Natural killer cell treated with Interleukin-12 subunit alpha and Interleukin-12 subunit beta and Interleukin-15 and Interleukin-18, amount 100 ng/mL, for 72 hours (primary cell): ENCODE measurements around the gene UPF2. TPM values are rescaled to one million over a fixed set of nuclear protein-coding genes. Genes with fewer than 3 reads are reported as not detected.
A peak's percentile ranks its signal among the peaks of the same experiment; 100 is the strongest.
"Not testable (repeated sequence)": the region's sequence is repeated elsewhere in the genome, so short reads cannot be mapped to it uniquely, and the experiment has no call there.

ENCODE experiments used
- ATAC-seq, 2 donors: fragments of 150-1000 bp; cut with Tn5 transposase in 1 of 2; sonication (Bioruptor Pico), chemical (Tn5 transposase) in 1 of 2; 2 replicates each; pipeline ENCODE4 v1.10.0; 2021
- DNase-seq: peaks from one replicate; pipeline ENCODE4 v3.0.0; 2022; ENCODE audit warnings: low spot score
- H3K27ac Mint-ChIP-seq, 2 donors: 1 replicate in 1 of 2; 2 replicates in 1 of 2; pipeline ENCODE4 v1.8.0; 2022; ENCODE audit warnings: mixed read lengths in 2 of 2, mild to moderate bottlenecking in 1 of 2, moderate library complexity in 1 of 2
- H3K27me3 Mint-ChIP-seq, 2 donors: 1 replicate in 1 of 2; 2 replicates in 1 of 2; pipeline ENCODE4 v1.8.0; 2022; ENCODE audit warnings: mixed read lengths in 2 of 2
- H3K36me3 Mint-ChIP-seq: one replicate; pipeline ENCODE4 v1.8.0; 2022; ENCODE audit warnings: mixed read lengths
- H3K4me1 Mint-ChIP-seq, 2 donors: 1 replicate in 1 of 2; 2 replicates in 1 of 2; pipeline ENCODE4 v1.8.0; 2022; ENCODE audit warnings: low read depth in 2 of 2, mixed read lengths in 2 of 2, mild to moderate bottlenecking in 1 of 2
- H3K4me3 Mint-ChIP-seq: one replicate; pipeline ENCODE4 v1.8.0; 2022; ENCODE audit warnings: mixed read lengths
- H3K9me3 Mint-ChIP-seq: 2 replicates; pipeline ENCODE4 v1.8.0; 2022; ENCODE audit warnings: mixed read lengths
- total RNA-seq, 2 donors: library from RNA; stranded (reverse); gene quantifications; one replicate each; pipeline ENCODE4 v1.2.3, GENCODE V29; 2022

UPF2 gene, protein sequence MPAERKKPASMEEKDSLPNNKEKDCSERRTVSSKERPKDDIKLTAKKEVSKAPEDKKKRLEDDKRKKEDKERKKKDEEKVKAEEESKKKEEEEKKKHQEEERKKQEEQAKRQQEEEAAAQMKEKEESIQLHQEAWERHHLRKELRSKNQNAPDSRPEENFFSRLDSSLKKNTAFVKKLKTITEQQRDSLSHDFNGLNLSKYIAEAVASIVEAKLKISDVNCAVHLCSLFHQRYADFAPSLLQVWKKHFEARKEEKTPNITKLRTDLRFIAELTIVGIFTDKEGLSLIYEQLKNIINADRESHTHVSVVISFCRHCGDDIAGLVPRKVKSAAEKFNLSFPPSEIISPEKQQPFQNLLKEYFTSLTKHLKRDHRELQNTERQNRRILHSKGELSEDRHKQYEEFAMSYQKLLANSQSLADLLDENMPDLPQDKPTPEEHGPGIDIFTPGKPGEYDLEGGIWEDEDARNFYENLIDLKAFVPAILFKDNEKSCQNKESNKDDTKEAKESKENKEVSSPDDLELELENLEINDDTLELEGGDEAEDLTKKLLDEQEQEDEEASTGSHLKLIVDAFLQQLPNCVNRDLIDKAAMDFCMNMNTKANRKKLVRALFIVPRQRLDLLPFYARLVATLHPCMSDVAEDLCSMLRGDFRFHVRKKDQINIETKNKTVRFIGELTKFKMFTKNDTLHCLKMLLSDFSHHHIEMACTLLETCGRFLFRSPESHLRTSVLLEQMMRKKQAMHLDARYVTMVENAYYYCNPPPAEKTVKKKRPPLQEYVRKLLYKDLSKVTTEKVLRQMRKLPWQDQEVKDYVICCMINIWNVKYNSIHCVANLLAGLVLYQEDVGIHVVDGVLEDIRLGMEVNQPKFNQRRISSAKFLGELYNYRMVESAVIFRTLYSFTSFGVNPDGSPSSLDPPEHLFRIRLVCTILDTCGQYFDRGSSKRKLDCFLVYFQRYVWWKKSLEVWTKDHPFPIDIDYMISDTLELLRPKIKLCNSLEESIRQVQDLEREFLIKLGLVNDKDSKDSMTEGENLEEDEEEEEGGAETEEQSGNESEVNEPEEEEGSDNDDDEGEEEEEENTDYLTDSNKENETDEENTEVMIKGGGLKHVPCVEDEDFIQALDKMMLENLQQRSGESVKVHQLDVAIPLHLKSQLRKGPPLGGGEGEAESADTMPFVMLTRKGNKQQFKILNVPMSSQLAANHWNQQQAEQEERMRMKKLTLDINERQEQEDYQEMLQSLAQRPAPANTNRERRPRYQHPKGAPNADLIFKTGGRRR
- total RNA-seq = 10 to 100 TPM; 39.6 to 55.1 TPM

DNA sequence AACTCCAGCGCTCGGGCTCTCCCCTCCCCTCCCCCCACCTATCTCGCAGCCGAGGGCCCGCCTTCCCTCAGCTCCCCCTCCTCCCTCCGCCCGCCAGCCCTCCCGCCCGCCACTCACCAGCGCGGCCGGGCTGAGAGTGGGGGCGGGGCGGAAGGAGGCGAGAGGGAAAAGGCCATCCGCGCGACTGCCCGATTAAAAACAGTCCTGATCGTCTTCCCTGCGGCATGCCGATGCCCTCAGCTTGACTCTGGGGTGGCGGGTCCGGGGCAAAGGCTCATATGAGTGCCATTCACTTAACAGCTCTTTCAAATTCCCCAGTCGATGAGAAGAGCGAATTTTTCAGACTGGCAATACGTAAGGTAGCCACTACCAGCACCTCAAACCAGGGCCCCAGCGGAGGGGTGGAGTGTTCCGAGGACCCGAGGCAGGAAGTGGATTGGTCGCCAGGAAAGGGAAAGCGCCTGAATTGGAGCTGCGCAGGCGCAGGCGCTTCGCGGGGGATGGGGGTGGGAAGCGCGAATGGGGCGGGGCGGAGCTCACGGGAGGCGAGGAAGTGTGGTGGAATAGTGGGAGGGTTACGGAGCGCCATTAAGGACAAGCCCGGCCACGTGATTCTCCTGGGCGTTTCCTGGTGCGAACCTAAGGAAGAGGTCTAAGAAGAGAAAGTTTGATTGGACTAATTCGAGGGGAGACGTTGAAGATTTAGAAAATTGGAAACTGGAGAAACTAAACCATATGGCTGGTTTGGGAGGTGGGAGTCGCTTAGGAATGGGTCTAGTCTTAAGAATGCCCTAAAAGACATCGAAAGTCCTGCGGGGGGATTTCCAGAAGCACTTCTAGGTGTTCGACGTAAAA is at the start of gene UPF2:
TSS of gene UPF2 (minus strand) at position 13 of the 855 bp plus-strand sequence. CDS start 7,386 bp downstream, outside the sequence.
- ATAC-seq = peak; percentile 94 to 96
- peak within 1 kb of the TSS; percentile 99 to 100 for H3K27ac Mint-ChIP-seq
- DNase-seq = peak; percentile 97
- no peaks in the 10 kb centered on the region for H3K9me3 Mint-ChIP-seq
- peaks cover 3 to 7% of the 10 kb centered on the region in 2 donors for H3K27me3 Mint-ChIP-seq
- H3K4me3 Mint-ChIP-seq = peak within 1 kb of the TSS; percentile 99
- peaks cover 7% of the 10 kb centered on the region for H3K36me3 Mint-ChIP-seq
- H3K4me1 Mint-ChIP-seq = peaks cover 24 to 34% of the 10 kb centered on the region in 2 donors

DNA sequence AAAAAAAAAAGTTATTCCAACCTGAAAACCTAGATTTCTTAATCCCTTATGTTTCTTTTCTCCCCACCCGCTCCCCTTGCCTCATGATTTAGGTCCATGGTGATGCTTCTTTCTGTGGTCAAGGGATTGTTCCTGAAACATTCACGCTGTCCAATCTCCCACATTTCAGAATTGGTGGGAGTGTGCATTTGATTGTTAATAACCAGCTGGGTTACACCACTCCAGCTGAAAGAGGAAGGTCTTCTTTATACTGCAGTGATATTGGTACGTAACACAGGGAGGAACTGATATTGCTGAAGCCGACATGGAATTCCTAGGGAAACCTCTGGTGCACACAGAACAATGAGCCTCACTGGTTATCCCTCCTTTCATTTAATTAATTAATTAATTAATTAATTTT is 48.8 kb upstream of the UPF2 start:
- no peak overlapping the region for H3K27ac Mint-ChIP-seq
- H3K9me3 Mint-ChIP-seq = no peaks in the 10 kb centered on the region
- no peak for ATAC-seq
- H3K4me1 Mint-ChIP-seq = peaks cover 5 to 6% of the 10 kb centered on the region in 2 donors
- no peak for DNase-seq
- no peaks in the 10 kb centered on the region for H3K27me3 Mint-ChIP-seq
- H3K4me3 Mint-ChIP-seq = no peak overlapping the region
- peaks cover 11% of the 10 kb centered on the region for H3K36me3 Mint-ChIP-seq

DNA sequence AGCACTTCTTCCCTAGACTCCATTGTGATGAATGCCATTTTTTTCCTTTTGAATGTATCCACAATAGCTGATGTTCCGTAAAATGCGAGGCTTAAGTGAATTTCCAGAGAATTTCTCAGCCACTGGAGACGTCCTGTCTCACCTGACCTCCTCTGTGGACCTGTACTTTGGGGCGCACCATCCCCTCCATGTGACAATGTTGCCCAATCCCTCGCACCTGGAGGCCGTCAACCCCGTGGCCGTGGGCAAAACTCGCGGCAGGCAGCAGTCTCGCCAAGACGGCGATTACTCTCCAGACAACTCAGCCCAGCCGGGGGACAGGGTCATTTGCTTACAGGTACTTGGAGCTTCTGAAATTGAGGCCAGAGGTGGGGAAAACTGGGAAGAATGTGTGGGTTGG is 46.3 kb upstream of the UPF2 start:
- no peak for DNase-seq
- H3K9me3 Mint-ChIP-seq = no peaks in the 10 kb centered on the region
- H3K4me1 Mint-ChIP-seq = peaks cover 5 to 6% of the 10 kb centered on the region in 2 donors
- H3K4me3 Mint-ChIP-seq = no peak overlapping the region
- no peaks in the 10 kb centered on the region for H3K27me3 Mint-ChIP-seq
- H3K36me3 Mint-ChIP-seq = peaks cover 11% of the 10 kb centered on the region
- H3K27ac Mint-ChIP-seq = no peak overlapping the region
- no peak for ATAC-seq

DNA sequence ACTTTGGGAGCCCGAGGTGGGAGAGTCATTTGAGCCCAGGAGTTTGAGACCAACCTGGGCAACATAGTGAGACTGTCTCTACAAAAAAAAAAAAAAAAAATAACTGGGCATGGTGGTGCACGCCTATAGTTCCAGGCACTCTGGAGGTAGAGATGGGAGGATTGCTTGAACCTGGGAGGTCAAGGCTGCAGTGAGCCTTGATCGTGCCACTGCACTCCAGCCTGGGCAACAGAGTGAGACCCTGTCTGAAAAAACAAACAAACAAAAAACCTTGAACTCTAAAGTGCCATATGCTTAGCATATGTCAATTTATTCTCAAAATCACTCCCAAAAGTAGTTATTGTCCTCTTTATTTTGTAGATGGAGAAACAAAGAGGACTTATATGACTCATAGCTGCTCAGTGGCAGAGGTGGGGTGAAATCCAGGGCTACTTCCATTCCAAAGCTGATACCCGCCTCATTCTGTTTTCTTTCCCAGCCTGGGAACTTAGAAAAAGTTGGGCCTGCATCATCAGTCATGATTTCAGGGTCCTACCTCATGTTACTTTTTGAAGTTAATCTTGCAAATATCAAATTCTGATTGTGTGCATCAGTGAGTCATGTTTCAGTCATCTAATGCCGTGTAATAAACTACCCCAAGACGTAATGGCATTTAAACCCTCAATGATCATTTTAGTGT is 39.4 kb upstream of the UPF2 start:
- H3K4me3 Mint-ChIP-seq = no peak overlapping the region
- H3K27ac Mint-ChIP-seq = no peak overlapping the region
- ATAC-seq = no peak
- H3K9me3 Mint-ChIP-seq = no peaks in the 10 kb centered on the region
- H3K36me3 Mint-ChIP-seq = peaks cover 6% of the 10 kb centered on the region
- no peaks in the 10 kb centered on the region for H3K27me3 Mint-ChIP-seq
- no peak for DNase-seq
- peaks cover 0 to 3% of the 10 kb centered on the region in 2 donors for H3K4me1 Mint-ChIP-seq

DNA sequence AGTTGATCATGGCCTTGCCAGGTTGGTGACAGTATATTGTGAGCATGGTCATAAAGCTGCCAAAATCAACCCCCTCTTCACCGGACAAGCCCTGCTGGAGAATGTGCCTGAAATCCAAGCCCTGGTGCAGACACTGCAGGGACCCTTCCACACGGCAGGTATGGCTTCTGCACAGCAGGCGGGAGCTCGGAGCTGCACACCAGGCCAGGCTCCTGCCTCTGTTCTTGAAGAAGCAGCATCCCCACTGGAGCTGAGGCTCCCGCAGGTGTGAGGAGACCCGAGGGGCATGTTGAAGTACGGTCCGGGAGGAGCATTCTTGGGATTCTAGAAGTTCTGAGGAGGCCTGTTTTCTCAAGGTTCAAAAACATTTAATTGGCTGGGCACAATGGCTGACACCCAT is 38.9 kb upstream of the UPF2 start:
- Mint-ChIP-seq H3K36me3 (peaks cover 5% of the 10 kb centered on the region), H3K4me3 (no peak overlapping the region), H3K27me3 (no peaks in the 10 kb centered on the region), H3K9me3 (no peaks in the 10 kb centered on the region), H3K27ac (no peak overlapping the region), H3K4me1 (peaks cover 0 to 3% of the 10 kb centered on the region in 2 donors)
- no peak for DNase-seq
- no peak for ATAC-seq

DNA sequence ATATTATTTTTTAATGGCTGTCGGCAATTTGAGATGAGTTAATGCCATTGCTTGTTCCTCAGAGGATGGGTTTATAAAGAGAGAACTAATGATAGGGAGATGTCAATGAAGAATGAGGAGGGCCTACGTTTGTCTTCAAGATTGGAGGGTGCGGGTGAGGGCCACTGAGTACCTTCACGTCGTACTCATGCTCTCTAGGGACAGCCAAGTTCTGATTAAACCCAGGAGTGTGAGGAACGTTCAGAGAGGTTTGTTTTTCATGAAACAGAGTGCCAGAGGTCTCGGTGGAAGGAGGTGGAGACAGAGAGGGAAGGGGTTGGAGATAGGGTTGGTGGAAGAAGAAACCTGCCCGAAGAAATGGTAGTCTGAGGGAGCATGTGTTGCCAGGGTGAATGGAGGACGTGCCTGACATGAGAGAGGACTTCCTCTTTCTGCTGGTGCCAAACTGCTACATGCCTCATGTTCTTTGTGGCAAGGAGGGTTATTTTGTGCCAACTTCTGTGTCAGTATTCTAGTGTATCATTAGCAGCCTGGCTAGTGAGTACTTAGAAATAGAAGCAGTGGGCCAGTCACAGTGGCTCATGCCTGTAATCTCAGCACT is 35.1 kb upstream of the UPF2 start:
- DNase-seq (no peak), ATAC-seq (no peak)
- H3K4me3 Mint-ChIP-seq = no peak overlapping the region
- H3K27me3 Mint-ChIP-seq = no peaks in the 10 kb centered on the region
- peaks cover 5% of the 10 kb centered on the region for H3K36me3 Mint-ChIP-seq
- no peaks in the 10 kb centered on the region for H3K9me3 Mint-ChIP-seq
- peak overlapping the region in 1 of 2 donors; percentile 72 for H3K27ac Mint-ChIP-seq
- H3K4me1 Mint-ChIP-seq = peaks cover 0 to 3% of the 10 kb centered on the region in 2 donors

DNA sequence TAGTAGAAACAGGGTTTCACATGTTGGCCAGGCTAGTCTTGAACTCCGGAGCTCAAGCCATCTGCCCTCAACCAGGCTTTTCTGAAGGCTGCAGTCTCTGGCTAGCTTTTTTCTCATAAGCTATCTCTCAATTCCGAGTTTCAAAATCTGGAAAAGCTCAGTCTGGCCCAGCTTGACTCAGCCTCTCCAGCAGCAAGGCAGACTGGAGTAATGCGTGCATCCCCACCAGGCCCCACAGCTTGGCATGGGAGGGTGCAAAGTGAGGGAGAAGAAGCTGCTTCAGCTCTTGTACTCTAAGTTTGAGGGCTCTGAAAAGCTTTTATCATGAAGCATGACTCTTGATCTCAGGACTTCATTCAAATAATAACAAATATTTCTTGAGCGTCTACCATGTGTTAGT is 30.9 kb upstream of the UPF2 start:
- no peak for DNase-seq
- H3K27me3 Mint-ChIP-seq = no peaks in the 10 kb centered on the region
- no peak overlapping the region for H3K27ac Mint-ChIP-seq
- peaks cover 5% of the 10 kb centered on the region for H3K36me3 Mint-ChIP-seq
- no peaks in the 10 kb centered on the region for H3K9me3 Mint-ChIP-seq
- no peak overlapping the region for H3K4me3 Mint-ChIP-seq
- peaks cover 10 to 13% of the 10 kb centered on the region in 2 donors for H3K4me1 Mint-ChIP-seq
- no peak for ATAC-seq

DNA sequence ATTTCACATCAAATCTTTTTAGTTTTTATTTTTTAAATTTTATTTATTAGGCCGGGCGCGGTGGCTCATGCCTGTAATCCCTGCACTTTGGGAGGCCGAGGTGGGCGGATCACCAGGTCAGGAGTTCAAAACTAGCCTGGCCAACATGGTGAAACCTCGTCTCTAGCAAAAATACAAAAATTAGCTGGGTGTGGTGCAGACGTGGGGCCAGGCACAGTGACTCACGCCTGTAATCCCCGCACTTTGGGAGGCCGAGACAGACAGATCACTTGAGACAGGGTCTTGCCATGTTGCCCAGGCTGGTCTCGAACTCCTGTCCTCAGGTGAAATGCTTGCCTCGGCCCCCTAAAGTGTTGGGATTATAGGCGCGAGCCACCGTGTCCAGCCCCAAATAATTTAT is 28.8 kb upstream of the UPF2 start:
- not testable (repeated sequence) for H3K36me3 Mint-ChIP-seq, H3K9me3 Mint-ChIP-seq, ATAC-seq, H3K4me3 Mint-ChIP-seq, H3K27ac Mint-ChIP-seq, DNase-seq, H3K27me3 Mint-ChIP-seq
- H3K4me1 Mint-ChIP-seq = peaks cover 9 to 18% of the 10 kb centered on the region in 2 donors

DNA sequence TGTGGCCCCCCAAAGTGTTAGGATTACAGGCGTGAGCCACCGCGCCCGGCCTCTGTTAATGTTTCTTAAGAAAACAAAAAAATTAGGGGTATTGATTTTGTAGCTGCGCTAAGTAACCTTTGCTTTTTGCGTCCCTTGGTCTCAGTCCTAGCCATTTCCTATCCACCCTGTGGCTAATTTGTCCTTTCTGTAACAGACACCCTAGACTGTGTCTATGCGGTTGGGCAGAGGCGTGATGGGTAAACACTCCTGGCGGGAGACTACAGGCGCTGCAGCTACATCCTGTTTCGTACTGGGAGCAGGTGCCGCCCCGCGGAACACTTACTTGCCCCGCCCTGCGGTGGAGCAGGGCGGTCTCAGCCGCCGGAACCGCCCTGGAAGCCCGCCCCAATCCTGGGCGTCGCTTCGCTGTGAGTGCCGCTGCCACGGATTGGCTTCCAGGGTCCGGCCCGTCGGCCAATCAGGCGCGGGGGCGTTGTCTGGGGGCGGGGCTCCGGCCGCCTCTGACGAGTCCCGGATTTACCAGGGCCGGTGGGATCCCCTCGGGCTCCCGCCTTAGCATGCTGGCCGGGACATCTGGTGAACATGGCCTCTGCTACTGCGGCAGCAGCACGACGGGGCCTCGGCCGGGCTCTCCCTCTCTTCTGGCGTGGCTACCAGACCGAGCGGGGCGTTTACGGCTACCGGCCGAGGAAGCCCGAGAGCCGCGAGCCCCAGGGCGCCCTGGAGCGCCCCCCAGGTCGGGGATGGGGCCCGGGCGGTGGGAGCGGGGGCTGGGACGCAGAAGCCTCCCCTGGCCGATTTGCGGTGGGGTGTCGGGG is 26.1 kb upstream of the UPF2 start, which contains the start of gene DHTKD1:
TSS of gene DHTKD1 (plus strand) at position 506 of the 821 bp plus-strand sequence. CDS start at position 586, 80 bp downstream.
- peak; percentile 99 for ATAC-seq
- Mint-ChIP-seq H3K4me1 (peaks cover 9 to 18% of the 10 kb centered on the region in 2 donors), H3K27me3 (no peaks in the 10 kb centered on the region), H3K4me3 (peak within 1 kb of the TSS; percentile 84), H3K36me3 (no peaks in the 10 kb centered on the region), H3K9me3 (no peaks in the 10 kb centered on the region), H3K27ac (peak within 1 kb of the TSS; percentile 77 to 85)
- DNase-seq = peak; percentile 99

DNA sequence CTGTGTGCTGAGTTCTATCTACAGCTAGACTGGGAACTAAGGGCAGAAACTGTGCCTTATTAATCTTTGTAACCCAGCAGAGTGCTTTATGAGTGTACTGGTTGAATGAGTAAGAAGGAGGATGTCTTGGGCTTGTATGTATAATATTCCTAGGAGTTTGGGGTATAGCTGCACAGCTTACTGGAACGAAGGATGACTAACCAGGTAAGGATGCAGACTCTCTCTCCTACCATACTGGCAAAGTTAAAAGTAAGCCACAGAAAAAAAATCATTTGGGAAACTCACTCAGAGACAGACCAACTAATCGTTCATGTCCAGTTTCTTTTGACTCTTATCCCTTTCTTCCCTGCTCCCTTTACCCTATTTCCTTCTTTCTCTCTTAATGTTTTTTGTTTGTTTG is 24.7 kb upstream of the UPF2 start:
- no peak for DNase-seq
- H3K27me3 Mint-ChIP-seq = peaks cover 0 to 4% of the 10 kb centered on the region in 2 donors
- no peaks in the 10 kb centered on the region for H3K36me3 Mint-ChIP-seq
- no peak overlapping the region for H3K27ac Mint-ChIP-seq
- H3K4me1 Mint-ChIP-seq = peaks cover 9 to 18% of the 10 kb centered on the region in 2 donors
- no peaks in the 10 kb centered on the region for H3K9me3 Mint-ChIP-seq
- H3K4me3 Mint-ChIP-seq = no peak overlapping the region
- no peak for ATAC-seq

DNA sequence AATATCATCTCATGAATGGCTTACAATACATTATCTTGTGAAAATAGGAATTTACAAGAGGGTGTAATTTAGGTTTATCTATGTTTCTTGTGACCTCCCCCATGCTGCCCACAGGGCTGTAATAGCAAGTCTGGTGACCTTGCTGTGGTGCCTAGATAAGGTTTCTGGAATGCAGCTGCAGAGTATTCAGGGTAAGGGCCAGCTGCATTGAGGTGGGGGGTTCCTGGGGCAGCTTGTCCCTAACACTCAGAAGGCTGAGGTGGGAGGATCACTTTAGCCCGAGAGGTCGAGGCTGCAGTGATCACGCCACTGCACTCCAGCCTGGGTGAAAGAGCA is 20.8 kb upstream of the UPF2 start:
- Mint-ChIP-seq H3K4me1 (peaks cover 2 to 4% of the 10 kb centered on the region in 2 donors), H3K27me3 (peaks cover 0 to 5% of the 10 kb centered on the region in 2 donors), H3K9me3 (no peaks in the 10 kb centered on the region), H3K36me3 (no peaks in the 10 kb centered on the region), H3K27ac (no peak overlapping the region), H3K4me3 (no peak overlapping the region)
- no peak for DNase-seq
- ATAC-seq = no peak
